Pericardium fibroblast (primary cell): ENCODE measurements around the gene AZIN2. TPM values are rescaled to one million over a fixed set of nuclear protein-coding genes. Genes with fewer than 3 reads are reported as not detected.

ENCODE experiments used
- total RNA-seq: library from RNA; depleted of rRNA; stranded (reverse); fragments of >200 nt; gene quantifications from 2 replicates; pipeline ENCODE4 v1.2.3, GENCODE V29; 2015

AZIN2 gene
- total RNA-seq, result 6.5 and 9.4 TPM in 2 replicates

GRCh38 chr1:33080885-33081553 is at the start of gene AZIN2:
AZIN2 (plus strand) TSS chr1:33081153; CDS start chr1:33082250, 1,097 bp downstream.

GRCh38 chr1:33036526-33037503 is 44.1 kb upstream of the AZIN2 start, which contains the start of gene AK2:
AK2 (minus strand) TSS chr1:33036883; CDS start chr1:33036828, 55 bp downstream.

Other genes starting within 250 kb of the AZIN2 start
- 1.3 and 2.9 TPM in 2 replicates for gene FNDC5, start 210.2 kb upstream of the AZIN2 start, total RNA-seq
- not detected in 2 replicates for gene HPCA, start 194.7 kb upstream of the AZIN2 start, total RNA-seq
- gene TMEM54, start 179.8 kb upstream of the AZIN2 start, total RNA-seq, result 42.6 and 58.9 TPM in 2 replicates
- gene RNF19B, start 116.3 kb upstream of the AZIN2 start, total RNA-seq, result 8.9 and 11.0 TPM in 2 replicates
- 88.4 and 106 TPM in 2 replicates for gene AK2, start 44.3 kb upstream of the AZIN2 start, total RNA-seq
- gene TRIM62, start 100.9 kb downstream of the AZIN2 start, total RNA-seq, result 4.0 and 5.0 TPM in 2 replicates
- gene ZNF362, start 175.3 kb downstream of the AZIN2 start, total RNA-seq, result 21.5 and 27.0 TPM in 2 replicates
- not detected in 2 replicates for gene A3GALT2, start 239.9 kb downstream of the AZIN2 start, total RNA-seq